Muscle of leg (tissue), 11 donors: ENCODE results near the gene FAM131C. TPM values are rescaled to one million over a fixed set of nuclear protein-coding genes. Genes with fewer than 3 reads are reported as not detected.
"Not testable (repeated sequence)": the region's sequence is repeated elsewhere in the genome, so short reads cannot be mapped to it uniquely, and the experiment has no call there.

Source experiments
- DNase-seq: peaks from one replicate; pipeline ENCODE4 v3.0.0; 2013
- H3K27ac ChIP-seq: one replicate; pipeline ENCODE4 v1.5.1; 2013; ENCODE audit warnings: mild to moderate bottlenecking, low read length, control low read depth
- H3K27me3 ChIP-seq: one replicate; pipeline ENCODE4 v1.6.1; 2013; ENCODE audit warnings: low read length; ENCODE audit not compliant: control insufficient read depth, insufficient read depth
- H3K36me3 ChIP-seq: one replicate; pipeline ENCODE4 v1.6.1; 2013; ENCODE audit warnings: low read length; ENCODE audit not compliant: control insufficient read depth, insufficient read depth
- H3K4me1 ChIP-seq: one replicate; pipeline ENCODE4 v1.6.1; 2013; ENCODE audit warnings: low read length; ENCODE audit not compliant: control insufficient read depth, insufficient read depth
- H3K4me3 ChIP-seq: one replicate; pipeline ENCODE4 v1.5.1; 2013; ENCODE audit warnings: low read length, control low read depth
- H3K9me3 ChIP-seq: replicated peaks from 2 replicates; pipeline ENCODE4 v1.6.1; 2013; ENCODE audit warnings: low read depth, low read length; ENCODE audit not compliant: control insufficient read depth
- WGBS: methylation state at CpG from one replicate; pipeline ENCODE4 v1.1.5; 2013; ENCODE audit warnings: missing lambda C conversion rate; ENCODE audit not compliant: insufficient coverage; 5-methylcytosine and 5-hydroxymethylcytosine counted together
- polyA plus RNA-seq, 8 donors: library from polyadenylated mRNA; unstranded; fragments of 120-200 nt; gene quantifications; one replicate each; pipeline versions ENCODE4 v1.2.1 to v1.2.3, GENCODE V29; 2013; ENCODE audit warnings: inconsistent platforms in 1 of 8, low replicate concordance in 1 of 8; ENCODE audit not compliant: insufficient read length in 8 of 8, insufficient read depth in 1 of 8
- total RNA-seq: library from RNA; stranded (reverse); fragments of 120-200 nt; gene quantifications from one replicate; pipeline ENCODE4 v1.2.4, GENCODE V29; 2013

Gene FAM131C
- total and polyA plus RNA-seq, 9 donors, result 0.09 to 0.53 (median 0.12) TPM; not detected in 2

DNA sequence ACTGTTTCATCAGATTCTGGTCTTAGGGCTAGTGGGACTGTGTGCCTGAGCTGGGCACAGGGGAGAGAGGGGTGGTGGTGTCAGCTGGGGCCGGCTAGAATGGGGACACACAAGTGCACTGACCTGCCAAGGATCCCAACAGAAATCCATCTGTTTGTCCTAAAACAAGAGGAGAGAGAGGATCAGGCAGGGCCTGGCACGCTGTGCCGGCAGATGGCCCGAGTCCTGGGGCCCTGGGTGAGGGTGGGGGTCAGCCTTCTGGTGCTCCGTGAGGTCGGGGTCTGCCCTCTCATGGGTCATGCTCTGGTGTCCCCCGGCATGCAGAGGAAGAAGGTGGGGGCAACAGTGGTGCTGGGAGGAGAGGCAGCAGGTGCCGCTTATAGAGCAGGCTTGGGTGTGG lies 33.6 kb downstream of the FAM131C start:
- 67% methylated on average over 4 of the region's 8 CpGs for WGBS

DNA sequence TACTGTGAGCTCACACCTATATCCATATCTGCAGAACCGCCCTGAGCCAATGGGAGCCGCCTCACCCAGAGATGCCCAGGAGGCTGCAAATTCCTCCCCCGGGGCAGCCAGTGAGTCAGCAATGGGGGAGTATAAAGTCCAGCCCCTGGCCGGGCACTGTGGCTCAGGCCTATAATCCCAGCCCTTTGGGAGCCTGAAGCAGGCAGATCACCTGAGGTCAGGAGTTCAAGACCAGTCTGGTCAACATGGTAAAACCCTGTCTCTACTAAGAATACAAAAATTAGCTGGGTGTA lies 34.9 kb downstream of the FAM131C start:
- no peak for DNase-seq
- Histone ChIP-seq H3K27ac (no peak overlapping the region), H3K27me3 (peaks cover 9% of the 10 kb centered on the region), H3K4me3 (no peak overlapping the region), H3K4me1 (no peaks in the 10 kb centered on the region), H3K9me3 (no peaks in the 10 kb centered on the region), H3K36me3 (no peaks in the 10 kb centered on the region)
- 65% methylated on average over 4 of the region's 4 CpGs for WGBS

More for the DNA sequence above, 33.6 kb downstream of the FAM131C start:
- not testable (repeated sequence) for H3K36me3 ChIP-seq, H3K4me3 ChIP-seq, H3K9me3 ChIP-seq, H3K27me3 ChIP-seq, H3K27ac ChIP-seq, H3K4me1 ChIP-seq, DNase-seq

- WGBS, result no CpG with 5 or more reads among the region's 11 CpGs
- DNase-seq, H3K4me1 ChIP-seq, H3K36me3 ChIP-seq, H3K27ac ChIP-seq, H3K4me3 ChIP-seq, H3K9me3 ChIP-seq, H3K27me3 ChIP-seq: not testable (repeated sequence)
Observed at GRCh38 chr1:16036461-16036860, 37.0 kb downstream of the FAM131C start.

DNA sequence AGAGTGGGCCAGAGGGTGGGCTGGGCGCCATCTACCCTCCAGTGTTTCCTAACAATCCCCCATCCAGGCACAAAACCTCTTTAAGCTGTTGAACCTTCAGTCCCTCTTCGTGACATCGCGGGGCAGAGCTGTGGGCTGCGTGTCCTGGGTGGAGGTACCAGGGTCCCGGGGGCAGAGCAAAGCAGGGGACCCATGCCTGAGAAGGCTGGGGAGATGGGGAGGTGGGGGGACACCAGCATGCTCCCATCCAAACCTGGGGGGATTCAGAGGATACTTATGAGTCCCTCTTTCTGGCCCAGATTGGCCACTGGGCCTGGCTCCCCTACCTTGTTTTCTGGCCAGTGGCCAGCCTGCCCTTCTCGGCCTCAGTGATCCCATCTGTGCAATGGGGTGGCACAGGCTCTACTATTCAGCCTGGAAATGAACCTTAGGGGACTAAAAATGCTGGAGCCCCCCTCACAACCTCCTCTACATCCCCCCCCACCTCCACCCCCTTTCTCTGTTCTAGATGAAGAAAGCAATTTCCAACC lies 40.3 kb downstream of the FAM131C start:
- H3K27ac ChIP-seq, H3K4me3 ChIP-seq, H3K4me1 ChIP-seq, H3K36me3 ChIP-seq, H3K9me3 ChIP-seq, DNase-seq: not testable (repeated sequence)
- WGBS, result 42% methylated on average over 6 of the region's 7 CpGs
- H3K27me3 ChIP-seq, result peaks cover 10% of the 10 kb centered on the region

- H3K36me3 ChIP-seq, result no peaks in the 10 kb centered on the region
- no peak overlapping the region for H3K4me3 ChIP-seq
- 42% methylated on average over 10 of the region's 18 CpGs for WGBS
- H3K4me1 ChIP-seq, result peaks cover 9% of the 10 kb centered on the region
- peak; percentile 80 for DNase-seq
- no peaks in the 10 kb centered on the region for H3K9me3 ChIP-seq
- H3K27me3 ChIP-seq, result peaks cover 15% of the 10 kb centered on the region
- no peak overlapping the region for H3K27ac ChIP-seq
Observed at GRCh38 chr1:16032388-16033102, 40.9 kb downstream of the FAM131C start.

DNA sequence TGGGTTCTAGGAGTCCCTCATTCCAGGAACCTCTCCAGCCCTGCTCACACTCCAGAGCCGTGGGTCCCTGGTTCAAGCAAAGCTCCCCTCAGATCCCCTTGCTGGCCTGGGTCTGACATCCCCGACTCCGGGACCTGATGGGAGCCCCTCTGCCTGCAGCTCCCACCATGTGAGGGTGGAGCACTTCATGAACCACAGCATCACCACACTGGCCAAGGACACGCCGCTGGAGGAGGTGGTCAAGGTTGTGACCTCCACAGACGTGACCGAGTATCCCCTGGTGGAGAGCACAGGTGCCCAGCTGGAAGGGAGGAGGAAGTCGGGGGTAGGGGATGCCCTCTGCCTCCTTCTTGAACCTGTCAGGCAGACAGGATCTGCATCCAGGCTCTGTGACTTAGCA lies 41.9 kb downstream of the FAM131C start:
- no peaks in the 10 kb centered on the region for H3K36me3 ChIP-seq
- no peaks in the 10 kb centered on the region for H3K9me3 ChIP-seq
- peaks cover 17% of the 10 kb centered on the region for H3K4me1 ChIP-seq
- 80% methylated on average over 3 of the region's 8 CpGs for WGBS
- peaks cover 20% of the 10 kb centered on the region for H3K27me3 ChIP-seq
- H3K27ac ChIP-seq, result no peak overlapping the region
- no peak for DNase-seq
- no peak overlapping the region for H3K4me3 ChIP-seq

DNA sequence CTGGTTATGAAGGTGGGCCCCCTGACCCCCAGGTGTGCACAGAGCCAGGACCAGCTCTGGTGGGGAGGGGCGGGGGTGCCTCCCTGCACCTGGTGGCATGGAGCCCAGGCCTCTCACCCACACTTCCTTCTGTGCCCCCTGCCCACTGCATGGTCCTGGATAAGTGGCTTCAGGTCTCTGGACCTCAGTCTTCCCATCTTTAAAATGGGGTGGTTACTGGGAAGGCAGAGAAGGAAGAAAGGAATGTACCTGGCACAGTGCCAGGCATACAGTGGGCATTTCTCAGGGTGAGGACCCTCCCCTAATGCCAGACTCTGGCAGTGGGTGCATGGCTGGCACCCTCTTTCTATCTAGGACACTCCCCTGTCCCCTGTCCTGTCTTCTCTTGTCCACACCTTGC lies 44.2 kb downstream of the FAM131C start:
- H3K4me1 ChIP-seq, result peaks cover 17% of the 10 kb centered on the region
- no CpG with 5 or more reads among the region's 1 CpG for WGBS
- H3K27me3 ChIP-seq, result peaks cover 24% of the 10 kb centered on the region
- H3K9me3 ChIP-seq, result no peaks in the 10 kb centered on the region
- DNase-seq, result no peak
- H3K4me3 ChIP-seq, result no peak overlapping the region
- no peaks in the 10 kb centered on the region for H3K36me3 ChIP-seq
- no peak overlapping the region for H3K27ac ChIP-seq

DNA sequence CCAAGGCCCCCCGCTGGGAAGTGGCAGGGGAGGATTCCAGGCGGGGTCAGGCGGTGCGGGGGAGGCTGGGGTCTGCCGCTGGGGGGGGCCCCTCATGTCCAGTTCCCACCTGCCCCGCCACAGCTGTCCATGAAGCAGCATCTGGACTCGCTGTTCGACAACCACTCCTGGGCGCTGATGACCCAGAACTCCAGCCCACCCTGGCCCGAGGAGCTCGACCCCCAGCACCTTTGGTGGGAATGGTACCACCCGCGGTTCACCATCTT lies 44.5 kb downstream of the FAM131C start:
- DNase-seq, H3K9me3 ChIP-seq, H3K4me3 ChIP-seq, H3K36me3 ChIP-seq, H3K27ac ChIP-seq: not testable (repeated sequence)
- peaks cover 17% of the 10 kb centered on the region for H3K4me1 ChIP-seq
- peaks cover 24% of the 10 kb centered on the region for H3K27me3 ChIP-seq
- WGBS, result 90% methylated on average over 2 of the region's 13 CpGs

- no peaks in the 10 kb centered on the region for H3K36me3 ChIP-seq
- H3K27ac ChIP-seq, result no peak overlapping the region
- H3K9me3 ChIP-seq, result no peaks in the 10 kb centered on the region
- 52% methylated on average over 11 of the region's 19 CpGs for WGBS
- H3K4me1 ChIP-seq, result peaks cover 18% of the 10 kb centered on the region
- H3K27me3 ChIP-seq, result peaks cover 26% of the 10 kb centered on the region
- DNase-seq, result no peak
- H3K4me3 ChIP-seq, result no peak overlapping the region
Observed at GRCh38 chr1:16028237-16029002, 45.0 kb downstream of the FAM131C start.

GRCh38 chr1:16026723-16027484 lies 46.5 kb downstream of the FAM131C start:
- H3K27ac ChIP-seq, result no peak overlapping the region
- peaks cover 33% of the 10 kb centered on the region for H3K27me3 ChIP-seq
- no peaks in the 10 kb centered on the region for H3K9me3 ChIP-seq
- no peak overlapping the region for H3K4me3 ChIP-seq
- peaks cover 15% of the 10 kb centered on the region for H3K4me1 ChIP-seq
- no peaks in the 10 kb centered on the region for H3K36me3 ChIP-seq
- 14% methylated on average over 16 of the region's 33 CpGs for WGBS
- DNase-seq, result no peak
